GM21737 (cell line): Measurements from ENCODE around the gene WRNIP1.
"Not testable (repeated sequence)": the region's sequence is repeated elsewhere in the genome, so short reads cannot be mapped to it uniquely, and the experiment has no call there.

ENCODE experiments used
- ATAC-seq: cut with Tn5 transposase; IDR thresholded peaks from one replicate; pipeline ENCODE4 v1.9.1; 2021; ENCODE audit warnings: mild to moderate bottlenecking, moderate library complexity; ENCODE audit not compliant: unreplicated experiment

The WRNIP1 gene

GRCh38 chr6:2782825-2783187 lies 17.6 kb downstream of the WRNIP1 start:
- no peak for ATAC-seq

GRCh38 chr6:2783188-2783963 lies 18.2 kb downstream of the WRNIP1 start:
- ATAC-seq, result no peak

- no peak for ATAC-seq
Measured at GRCh38 chr6:2784061-2784460, 18.9 kb downstream of the WRNIP1 start.

- no peak for ATAC-seq
Measured at GRCh38 chr6:2784930-2785329, 19.7 kb downstream of the WRNIP1 start.

- ATAC-seq, result no peak
Measured at GRCh38 chr6:2786269-2786668, 21.1 kb downstream of the WRNIP1 start.

- no peak for ATAC-seq
Measured at GRCh38 chr6:2790588-2791449, 25.6 kb downstream of the WRNIP1 start.

- ATAC-seq, result no peak
Measured at GRCh38 chr6:2791450-2791974, 26.3 kb downstream of the WRNIP1 start.

- no peak for ATAC-seq
Measured at GRCh38 chr6:2792330-2793110, 27.3 kb downstream of the WRNIP1 start.

- ATAC-seq, result no peak
Measured at GRCh38 chr6:2793534-2794151, 28.4 kb downstream of the WRNIP1 start.

- ATAC-seq, result no peak
Measured at GRCh38 chr6:2794171-2794730, 29.1 kb downstream of the WRNIP1 start.

- ATAC-seq, result no peak
Measured at GRCh38 chr6:2795162-2795561, 30.0 kb downstream of the WRNIP1 start.

- no peak for ATAC-seq
Measured at GRCh38 chr6:2795956-2796355, 30.8 kb downstream of the WRNIP1 start.

- no peak for ATAC-seq
Measured at GRCh38 chr6:2796861-2797260, 31.7 kb downstream of the WRNIP1 start.

- ATAC-seq, result no peak
Measured at GRCh38 chr6:2797564-2798031, 32.4 kb downstream of the WRNIP1 start.

- no peak for ATAC-seq
Measured at GRCh38 chr6:2798586-2799134, 33.5 kb downstream of the WRNIP1 start.

- no peak for ATAC-seq
Measured at GRCh38 chr6:2799936-2800527, 34.8 kb downstream of the WRNIP1 start.

- ATAC-seq, result no peak
Measured at GRCh38 chr6:2800552-2801316, 35.5 kb downstream of the WRNIP1 start.

- ATAC-seq, result not testable (repeated sequence)
Measured at GRCh38 chr6:2801687-2802086, 36.5 kb downstream of the WRNIP1 start.
